Erythroblast (primary cell): ENCODE results near the gene ADGRD1.
"Not testable (repeated sequence)": the region's sequence is repeated elsewhere in the genome, so short reads cannot be mapped to it uniquely, and the experiment has no call there.

Source experiments
- GATA1 ChIP-seq: IDR thresholded peaks from 2 replicates; pipeline ENCODE4 v1.6.1; 2011; ENCODE audit warnings: low read depth, mild to moderate bottlenecking, control low read depth, low read length, moderate library complexity
- POLR2A ChIP-seq: IDR thresholded peaks from 2 replicates; pipeline ENCODE4 v1.6.1; 2011; ENCODE audit warnings: mild to moderate bottlenecking, low read length

- not testable (repeated sequence) for TF ChIP-seq POLR2A, GATA1
These were observed 117.0 kb downstream of the ADGRD1 start for GRCh38 chr12:131070668-131071067.
